ENCODE measurements around the gene TMEM63C.

Gene TMEM63C

GRCh38 chr14:77194706-77195105 is 13.1 kb downstream of the TMEM63C start:
- Histone ChIP-seq H3K27me3 (peaks cover 2% of the 10 kb centered on the region), H3K4me1 (ENCODE audit: control insufficient read depth in 1 of 2, insufficient read depth in 1 of 2, low read depth in 1 of 2, low read length in 1 of 2) (no peaks in the 10 kb centered on the region), H3K4me3 (ENCODE audit: low read depth in 1 of 2, low read length in 1 of 2) (no peak overlapping the region), H3K9me3 (no peaks in the 10 kb centered on the region), H3K27ac (no peak overlapping the region), H3K36me3 (no peaks in the 10 kb centered on the region)
- no peak for TF ChIP-seq CTCF (IDR thresholded peaks at IDR 0.05)

- Histone ChIP-seq H3K27me3 (no peaks in the 10 kb centered on the region), H3K27ac (no peak overlapping the region), H3K9me3 (no peaks in the 10 kb centered on the region), H3K36me3 (no peaks in the 10 kb centered on the region), H3K4me1 (ENCODE audit: control insufficient read depth in 1 of 2, insufficient read depth in 1 of 2, low read depth in 1 of 2, low read length in 1 of 2) (no peaks in the 10 kb centered on the region), H3K4me3 (ENCODE audit: low read depth in 1 of 2, low read length in 1 of 2) (no peak overlapping the region)
- TF ChIP-seq CTCF (IDR thresholded peaks at IDR 0.05): no peak
These were observed 14.2 kb downstream of the TMEM63C start for GRCh38 chr14:77195766-77196165.

- TF ChIP-seq CTCF (IDR thresholded peaks at IDR 0.05): no peak
These were observed 16.4 kb downstream of the TMEM63C start for GRCh38 chr14:77197988-77198387.

GRCh38 chr14:77198561-77198960 is 17.0 kb downstream of the TMEM63C start:
- no peak overlapping the region for H3K27ac ChIP-seq

More at GRCh38 chr14:77197988-77198387, 16.4 kb downstream of the TMEM63C start:
- H3K4me3 ChIP-seq (ENCODE audit: low read depth in 1 of 2, low read length in 1 of 2): no peak overlapping the region
- H3K4me1 ChIP-seq (ENCODE audit: control insufficient read depth in 1 of 2, insufficient read depth in 1 of 2, low read depth in 1 of 2, low read length in 1 of 2): no peaks in the 10 kb centered on the region
- no peak overlapping the region for H3K27ac ChIP-seq
- H3K27me3 ChIP-seq: no peaks in the 10 kb centered on the region
- H3K36me3 ChIP-seq: no peaks in the 10 kb centered on the region
- H3K9me3 ChIP-seq: no peaks in the 10 kb centered on the region

GRCh38 chr14:77199590-77199989 is 18.0 kb downstream of the TMEM63C start:
- no peak overlapping the region for H3K4me3 ChIP-seq (ENCODE audit: low read depth in 1 of 2, low read length in 1 of 2)
- no peaks in the 10 kb centered on the region for H3K36me3 ChIP-seq
- H3K9me3 ChIP-seq: no peaks in the 10 kb centered on the region
- no peaks in the 10 kb centered on the region for H3K4me1 ChIP-seq (ENCODE audit: control insufficient read depth in 1 of 2, insufficient read depth in 1 of 2, low read depth in 1 of 2, low read length in 1 of 2)
- peaks cover 7% of the 10 kb centered on the region for H3K27me3 ChIP-seq
- no peak overlapping the region for H3K27ac ChIP-seq
- no peak for TF ChIP-seq CTCF (IDR thresholded peaks at IDR 0.05)

More at GRCh38 chr14:77198561-77198960, 17.0 kb downstream of the TMEM63C start:
- TF ChIP-seq CTCF (IDR thresholded peaks at IDR 0.05): no peak
- H3K9me3 ChIP-seq: no peaks in the 10 kb centered on the region
- H3K36me3 ChIP-seq: no peaks in the 10 kb centered on the region
- peaks cover 3% of the 10 kb centered on the region for H3K27me3 ChIP-seq
- no peak overlapping the region for H3K4me3 ChIP-seq (ENCODE audit: low read depth in 1 of 2, low read length in 1 of 2)
- H3K4me1 ChIP-seq (ENCODE audit: control insufficient read depth in 1 of 2, insufficient read depth in 1 of 2, low read depth in 1 of 2, low read length in 1 of 2): no peaks in the 10 kb centered on the region
